Ishikawa (cell line): ENCODE measurements around the gene PACSIN1.

Experiments used
- CEBPB ChIP-seq: IDR thresholded peaks from 2 replicates; pipeline ENCODE4 v1.6.1; 2012
- CREB1 ChIP-seq: IDR thresholded peaks from 2 replicates; pipeline ENCODE4 v1.6.1; 2012; ENCODE audit warnings: low read depth
- EGR1 ChIP-seq: IDR thresholded peaks from 2 replicates; pipeline ENCODE4 v1.6.1; 2012
- EP300 ChIP-seq: IDR thresholded peaks from 2 replicates; pipeline ENCODE4 v1.6.1; 2012; ENCODE audit warnings: borderline replicate concordance
- FOXM1 ChIP-seq: IDR thresholded peaks from 2 replicates; pipeline ENCODE4 v1.6.1; 2012; ENCODE audit warnings: low read depth, borderline replicate concordance
- NFIC ChIP-seq: IDR thresholded peaks from 2 replicates; pipeline ENCODE4 v1.6.1; 2012
- RAD21 ChIP-seq: IDR thresholded peaks from 2 replicates; pipeline ENCODE4 v1.6.1; 2012; ENCODE audit warnings: low read depth
- TAF1 ChIP-seq: IDR thresholded peaks from 2 replicates; pipeline ENCODE4 v1.6.1; 2012; ENCODE audit warnings: low read depth, mild to moderate bottlenecking
- TCF12 ChIP-seq: IDR thresholded peaks from 2 replicates; pipeline ENCODE4 v1.6.1; 2012; ENCODE audit warnings: low read depth
- TEAD4 ChIP-seq: IDR thresholded peaks from 2 replicates; pipeline ENCODE4 v1.6.1; 2012
- YY1 ChIP-seq: IDR thresholded peaks from 2 replicates; pipeline ENCODE4 v1.6.1; 2012; ENCODE audit warnings: low read depth
- ZBTB7A ChIP-seq: IDR thresholded peaks from 2 replicates; pipeline ENCODE4 v1.6.1; 2012; ENCODE audit warnings: low read depth
- TF ChIP-seq, protein P1 (sequence below): IDR thresholded peaks from 2 replicates; pipeline ENCODE4 v1.6.1; 2012
- TF ChIP-seq, protein P2 (sequence below): IDR thresholded peaks from 2 replicates; pipeline ENCODE4 v1.6.1; 2012; ENCODE audit warnings: low read depth, mild to moderate bottlenecking
- TF ChIP-seq, protein P3 (sequence below): IDR thresholded peaks from 2 replicates; pipeline ENCODE4 v1.6.1; 2012

The PACSIN1 gene

DNA sequence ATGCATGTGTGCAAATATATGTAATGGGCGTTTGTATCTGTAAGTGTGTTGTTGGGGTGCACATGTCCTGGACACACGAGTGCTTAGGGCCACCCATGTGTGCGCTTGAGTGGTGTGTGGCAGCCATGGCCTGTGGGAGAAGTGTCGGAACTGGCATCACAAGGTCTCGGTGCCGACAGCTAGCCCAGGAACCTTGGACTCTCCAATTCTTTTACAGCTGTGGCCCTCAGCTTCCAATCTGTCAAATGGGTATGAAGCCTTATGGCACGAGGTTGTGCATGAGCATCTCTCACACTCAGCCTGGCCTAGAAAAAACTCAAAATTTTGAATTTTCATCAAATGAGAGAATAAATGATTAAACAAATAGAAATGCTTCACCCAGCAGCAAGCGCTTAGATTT is 48.2 kb downstream of the PACSIN1 start:
- TF ChIP-seq, protein P1, sequence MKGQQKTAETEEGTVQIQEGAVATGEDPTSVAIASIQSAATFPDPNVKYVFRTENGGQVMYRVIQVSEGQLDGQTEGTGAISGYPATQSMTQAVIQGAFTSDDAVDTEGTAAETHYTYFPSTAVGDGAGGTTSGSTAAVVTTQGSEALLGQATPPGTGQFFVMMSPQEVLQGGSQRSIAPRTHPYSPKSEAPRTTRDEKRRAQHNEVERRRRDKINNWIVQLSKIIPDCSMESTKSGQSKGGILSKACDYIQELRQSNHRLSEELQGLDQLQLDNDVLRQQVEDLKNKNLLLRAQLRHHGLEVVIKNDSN: no peak
- no peak for TF ChIP-seq TCF12
- TF ChIP-seq EGR1: no peak
- TF ChIP-seq TEAD4: no peak

DNA sequence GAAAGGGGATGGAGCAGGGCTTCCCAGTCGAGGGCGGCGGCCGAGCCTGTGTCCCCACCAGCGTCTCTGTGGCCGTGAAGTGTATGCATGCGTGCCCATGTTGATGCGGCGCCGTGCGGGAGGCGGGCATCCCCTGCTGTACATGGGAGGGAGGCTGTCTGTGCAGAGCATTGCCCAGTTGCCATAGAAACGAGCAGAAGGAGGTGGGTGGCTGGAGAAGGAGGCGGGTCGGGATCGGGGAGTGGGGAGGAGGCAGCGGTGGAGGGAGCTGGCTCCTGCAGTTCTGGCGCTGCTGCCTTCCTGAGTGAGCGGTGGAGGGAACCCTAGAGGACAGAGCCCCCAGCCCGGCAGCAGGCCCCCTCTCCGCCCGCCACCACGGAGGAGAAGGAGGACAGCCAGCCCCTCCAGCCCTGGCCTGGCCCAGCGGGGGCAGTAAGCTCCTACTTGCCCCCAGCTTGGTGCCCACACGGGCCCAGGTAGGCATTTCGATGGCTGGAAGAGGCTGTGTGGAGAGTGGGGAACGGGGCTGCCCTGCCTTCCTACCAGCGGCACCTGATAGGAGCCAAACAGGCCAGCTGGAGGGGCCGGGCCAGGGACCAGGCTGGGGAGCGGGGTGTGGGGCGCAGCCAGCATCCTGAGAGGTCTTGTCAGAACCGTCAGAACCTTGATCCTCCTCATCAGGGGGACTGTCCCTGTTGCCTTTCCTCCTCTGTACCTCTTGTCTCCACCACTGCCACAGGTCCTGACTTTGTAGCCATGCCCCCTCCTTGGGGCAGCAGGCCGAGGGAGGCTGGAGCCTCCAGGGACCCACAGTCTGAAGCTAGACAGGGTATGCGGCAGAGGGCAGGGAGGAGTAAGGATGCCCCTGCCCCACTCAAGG is 49.0 kb downstream of the PACSIN1 start:
- TF ChIP-seq CREB1 (no peak), NFIC (no peak), TCF12 (no peak), TAF1 (no peak), EP300 (no peak), EGR1 (no peak), ZBTB7A (no peak), TEAD4 (no peak), FOXM1 (no peak), CEBPB (no peak), YY1 (no peak), RAD21 (no peak)
- TF ChIP-seq, protein P1: no peak
- TF ChIP-seq, protein P2, sequence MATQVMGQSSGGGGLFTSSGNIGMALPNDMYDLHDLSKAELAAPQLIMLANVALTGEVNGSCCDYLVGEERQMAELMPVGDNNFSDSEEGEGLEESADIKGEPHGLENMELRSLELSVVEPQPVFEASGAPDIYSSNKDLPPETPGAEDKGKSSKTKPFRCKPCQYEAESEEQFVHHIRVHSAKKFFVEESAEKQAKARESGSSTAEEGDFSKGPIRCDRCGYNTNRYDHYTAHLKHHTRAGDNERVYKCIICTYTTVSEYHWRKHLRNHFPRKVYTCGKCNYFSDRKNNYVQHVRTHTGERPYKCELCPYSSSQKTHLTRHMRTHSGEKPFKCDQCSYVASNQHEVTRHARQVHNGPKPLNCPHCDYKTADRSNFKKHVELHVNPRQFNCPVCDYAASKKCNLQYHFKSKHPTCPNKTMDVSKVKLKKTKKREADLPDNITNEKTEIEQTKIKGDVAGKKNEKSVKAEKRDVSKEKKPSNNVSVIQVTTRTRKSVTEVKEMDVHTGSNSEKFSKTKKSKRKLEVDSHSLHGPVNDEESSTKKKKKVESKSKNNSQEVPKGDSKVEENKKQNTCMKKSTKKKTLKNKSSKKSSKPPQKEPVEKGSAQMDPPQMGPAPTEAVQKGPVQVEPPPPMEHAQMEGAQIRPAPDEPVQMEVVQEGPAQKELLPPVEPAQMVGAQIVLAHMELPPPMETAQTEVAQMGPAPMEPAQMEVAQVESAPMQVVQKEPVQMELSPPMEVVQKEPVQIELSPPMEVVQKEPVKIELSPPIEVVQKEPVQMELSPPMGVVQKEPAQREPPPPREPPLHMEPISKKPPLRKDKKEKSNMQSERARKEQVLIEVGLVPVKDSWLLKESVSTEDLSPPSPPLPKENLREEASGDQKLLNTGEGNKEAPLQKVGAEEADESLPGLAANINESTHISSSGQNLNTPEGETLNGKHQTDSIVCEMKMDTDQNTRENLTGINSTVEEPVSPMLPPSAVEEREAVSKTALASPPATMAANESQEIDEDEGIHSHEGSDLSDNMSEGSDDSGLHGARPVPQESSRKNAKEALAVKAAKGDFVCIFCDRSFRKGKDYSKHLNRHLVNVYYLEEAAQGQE: no peak
- TF ChIP-seq, protein P3, sequence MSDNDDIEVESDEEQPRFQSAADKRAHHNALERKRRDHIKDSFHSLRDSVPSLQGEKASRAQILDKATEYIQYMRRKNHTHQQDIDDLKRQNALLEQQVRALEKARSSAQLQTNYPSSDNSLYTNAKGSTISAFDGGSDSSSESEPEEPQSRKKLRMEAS: no peak

DNA sequence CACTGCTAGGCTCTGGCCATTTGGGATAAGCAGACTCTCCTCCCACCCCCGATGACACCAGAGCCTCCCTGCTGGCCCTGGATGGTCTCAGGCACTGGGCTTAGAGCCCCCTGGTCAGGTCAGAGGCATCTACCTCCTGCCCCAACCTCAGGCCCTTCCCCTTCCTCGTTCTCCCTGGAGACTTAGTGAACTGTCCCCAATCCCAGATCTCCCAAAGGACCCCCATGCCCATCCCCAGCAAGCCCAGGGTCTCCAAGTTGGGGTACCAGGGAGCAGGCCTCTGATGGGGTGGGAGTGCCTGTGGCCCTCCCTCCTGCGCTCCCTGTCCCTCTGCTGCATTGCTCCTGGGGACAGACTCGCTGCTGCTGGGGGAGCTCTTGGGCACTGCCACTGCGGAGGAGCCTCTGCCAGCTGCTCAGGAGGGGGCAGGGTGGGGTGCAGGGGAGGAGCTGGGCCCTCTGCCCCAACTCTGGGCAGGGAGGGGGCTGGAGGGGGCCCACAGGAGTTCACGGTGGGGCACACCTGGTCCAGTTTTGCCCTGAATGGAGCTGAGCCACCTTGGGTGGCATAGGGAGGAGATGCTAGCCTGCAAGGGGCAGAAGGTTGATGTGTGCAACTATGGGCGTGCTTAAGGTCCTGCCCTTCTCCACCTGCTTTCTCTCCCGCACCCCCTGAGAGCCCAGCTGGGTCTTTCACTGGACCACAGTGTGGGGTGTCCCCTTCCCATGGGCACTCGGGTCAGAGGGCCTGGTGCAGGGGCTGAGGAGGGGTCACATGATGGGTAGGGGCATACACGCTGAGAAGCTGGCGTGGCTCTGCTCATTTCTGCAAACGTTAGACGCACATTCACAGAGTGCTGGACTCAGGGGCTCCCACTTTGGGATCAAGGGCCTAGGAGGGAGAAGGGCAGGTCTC is 49.9 kb downstream of the PACSIN1 start:
- TF ChIP-seq, protein P3: no peak
- TF ChIP-seq CREB1 (no peak), EGR1 (no peak), ZBTB7A (no peak), EP300 (no peak), FOXM1 (no peak)
- TF ChIP-seq, protein P1: no peak

DNA sequence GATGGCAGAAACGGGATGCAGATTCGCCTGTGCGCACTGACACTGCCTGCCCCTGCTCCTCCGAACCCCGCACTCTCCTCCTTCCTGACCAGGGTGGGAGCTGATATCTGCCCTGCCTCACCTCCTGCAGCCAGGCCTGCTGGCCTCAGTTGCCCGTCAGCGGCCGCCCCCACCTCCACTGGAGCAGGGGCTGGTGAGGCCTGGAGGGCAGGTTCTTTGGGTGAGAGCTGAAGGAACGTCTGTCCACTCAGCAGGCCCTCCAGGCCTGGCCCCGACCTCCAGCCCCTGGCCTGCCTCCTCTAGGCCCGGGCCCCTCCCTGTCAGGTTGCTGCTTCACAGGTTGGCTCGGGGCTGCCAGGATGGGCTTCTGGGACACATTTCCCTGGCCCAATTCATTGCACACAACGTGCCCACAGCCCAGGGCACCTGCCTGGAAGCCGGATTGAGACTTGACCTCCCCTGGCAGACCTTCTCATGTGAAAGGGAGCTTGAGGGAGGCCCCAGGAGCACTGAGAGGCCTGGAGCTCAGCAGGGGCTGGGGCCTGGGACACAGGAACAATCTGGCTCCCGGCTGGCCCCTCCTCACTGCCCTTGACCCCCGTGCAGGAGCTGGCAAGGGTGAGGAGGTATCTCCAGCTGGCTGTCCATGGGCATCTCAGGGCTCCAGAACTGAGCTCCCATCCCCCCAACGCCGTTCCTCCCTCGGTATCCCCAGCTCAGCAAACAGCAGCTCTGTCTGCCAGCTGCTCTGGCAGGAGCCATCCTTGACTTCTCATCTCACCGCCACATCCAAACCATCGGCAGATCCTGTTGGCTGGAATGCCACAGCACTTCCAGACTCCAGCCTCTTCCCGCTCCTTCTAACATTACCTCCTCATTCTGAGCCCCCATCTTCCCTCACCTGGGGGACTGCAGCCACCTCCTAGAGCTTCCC is 50.8 kb downstream of the PACSIN1 start:
- TF ChIP-seq ZBTB7A: no peak
- TF ChIP-seq EP300: no peak
- no peak for TF ChIP-seq FOXM1
- TF ChIP-seq, protein P2: no peak
- TF ChIP-seq RAD21: no peak
- no peak for TF ChIP-seq TAF1
- TF ChIP-seq NFIC: no peak
- no peak for TF ChIP-seq CREB1
- no peak for TF ChIP-seq TCF12
- no peak for TF ChIP-seq YY1
- TF ChIP-seq TEAD4: no peak
- TF ChIP-seq, protein P1: no peak
- no peak for TF ChIP-seq CEBPB
- TF ChIP-seq, protein P3: no peak
- no peak for TF ChIP-seq EGR1
